Caki2 (cell line): ENCODE results near the gene TBC1D22A. TPM values are rescaled to one million over a fixed set of nuclear protein-coding genes. Genes with fewer than 3 reads are reported as not detected.

Experiments used
- DNase-seq: peaks from one replicate; pipeline ENCODE4 v3.0.0-alpha.2; 2015; ENCODE audit warnings: low read depth
- in situ Hi-C: cut with HindIII; loops from 2 replicates; pipeline ENCODE4 v1.10.0; 2016; ENCODE audit warnings: low sequenced_read_pairs, low pct_unique_long_range_greater_than_20kb, mixed read lengths
- total RNA-seq: library from RNA; depleted of rRNA; stranded (reverse); fragments of >200 nt; shearing (Covaris generic); gene quantifications from 2 replicates; pipeline ENCODE4 v1.2.3, GENCODE V29; 2014; ENCODE audit warnings: low replicate concordance

TBC1D22A gene
- total RNA-seq, 1 experiment from 2014 or later, result 15.0 TPM

DNA sequence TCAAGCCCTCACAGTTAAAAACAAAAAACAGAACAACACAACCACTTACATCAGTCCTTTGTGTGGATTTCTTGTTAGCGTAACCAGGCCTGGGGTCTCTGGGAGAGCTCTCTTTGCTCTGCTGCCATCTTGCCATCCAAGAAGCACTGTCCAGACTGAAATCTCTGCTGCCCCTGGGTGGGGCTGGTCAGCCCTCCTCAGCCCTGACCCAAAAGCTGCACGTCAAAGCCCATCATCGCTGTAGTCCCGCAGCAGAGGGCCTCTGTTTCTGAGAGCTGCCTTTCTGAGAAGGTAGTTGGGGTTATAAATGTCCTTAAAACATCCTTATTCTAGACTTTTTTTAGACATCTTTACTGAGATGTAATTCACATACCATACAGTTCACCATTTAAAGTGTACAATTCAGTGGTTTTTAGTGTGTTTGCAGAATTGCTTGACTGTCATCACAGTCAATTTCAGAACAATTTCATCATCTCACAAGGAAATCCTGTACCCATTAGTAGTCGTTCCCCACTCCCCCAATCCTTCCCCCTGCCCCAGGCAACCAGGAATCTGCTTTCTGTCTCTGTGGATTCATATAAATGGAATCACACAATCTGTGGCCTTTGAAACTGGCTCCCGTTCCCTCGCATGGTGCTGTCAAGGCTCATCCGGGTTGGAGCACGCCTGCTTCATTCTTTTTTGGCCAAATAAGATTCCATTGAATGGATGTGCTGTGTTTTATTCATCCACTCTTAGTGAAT, 94.9 kb downstream of the TBC1D22A start:
- DNase-seq, result no peak
- in situ Hi-C loops, result no loop called here

GRCh38 chr22:46857885-46858143, 95.4 kb downstream of the TBC1D22A start:
- in situ Hi-C loops, result no loop called here
- no peak for DNase-seq

GRCh38 chr22:46858181-46858771, 95.8 kb downstream of the TBC1D22A start:
- no peak for DNase-seq
- in situ Hi-C loops, result no loop called here

- no peak for DNase-seq
- in situ Hi-C loops, result no loop called here
Observed at GRCh38 chr22:46860562-46860961, 98.1 kb downstream of the TBC1D22A start.

- DNase-seq, result no peak
- in situ Hi-C loops, result no loop called here
Observed at GRCh38 chr22:46861468-46862367, 99.3 kb downstream of the TBC1D22A start.

- no peak for DNase-seq
Observed at GRCh38 chr22:46862418-46863324, 100.2 kb downstream of the TBC1D22A start.

GRCh38 chr22:46863794-46864193, 101.3 kb downstream of the TBC1D22A start:
- no peak for DNase-seq
- in situ Hi-C loops, result no loop called here

More at GRCh38 chr22:46862418-46863324, 100.2 kb downstream of the TBC1D22A start:
- in situ Hi-C loops, result no loop called here

GRCh38 chr22:46864314-46865051, 102.0 kb downstream of the TBC1D22A start:
- in situ Hi-C loops, result no loop called here
- no peak for DNase-seq

GRCh38 chr22:46865052-46865434, 102.6 kb downstream of the TBC1D22A start:
- in situ Hi-C loops, result no loop called here
- no peak for DNase-seq

DNA sequence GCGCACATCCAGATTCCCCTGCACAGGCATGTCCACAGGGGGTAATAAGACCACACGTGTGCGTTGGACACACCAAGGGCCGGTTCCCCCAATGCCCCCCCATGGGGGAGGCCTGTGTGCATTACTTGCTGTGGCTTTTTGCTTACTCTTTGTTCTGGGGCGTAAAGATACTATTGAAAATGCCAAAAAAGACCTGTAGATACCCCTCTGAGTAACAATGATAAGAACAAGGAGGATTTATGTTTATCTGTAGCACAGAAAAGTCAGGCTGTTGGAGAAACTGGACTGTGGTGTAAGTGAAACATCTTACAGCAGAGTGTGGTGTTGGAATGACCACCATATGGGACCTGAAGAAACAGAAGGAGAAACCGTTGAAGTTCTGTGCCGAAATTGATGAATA, 103.2 kb downstream of the TBC1D22A start:
- DNase-seq, result no peak
- in situ Hi-C loops, result no loop called here

- DNase-seq, result no peak
- in situ Hi-C loops, result no loop called here
Observed at GRCh38 chr22:46866591-46866990, 104.1 kb downstream of the TBC1D22A start.

DNA sequence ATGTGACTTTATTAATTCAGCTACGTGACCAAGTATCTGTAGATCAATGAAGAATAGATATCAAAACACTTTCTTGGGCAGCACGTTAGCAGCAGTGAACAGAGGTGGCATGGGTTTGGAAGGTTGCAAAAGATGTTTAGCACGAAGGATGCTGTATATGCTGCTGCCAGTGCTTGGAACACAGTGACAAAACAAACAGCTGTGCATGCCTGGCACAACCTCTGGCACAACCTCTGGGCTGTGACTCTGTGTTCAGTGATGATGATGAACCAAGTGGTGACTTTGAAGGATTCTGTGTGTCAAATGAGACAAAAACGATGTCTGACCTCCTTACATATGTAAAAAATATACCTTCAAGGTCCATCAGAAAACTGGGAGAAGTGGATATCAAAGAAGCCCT, 104.7 kb downstream of the TBC1D22A start:
- in situ Hi-C loops, result no loop called here
- DNase-seq, result no peak

- no peak for DNase-seq
- in situ Hi-C loops, result no loop called here
Observed at GRCh38 chr22:46869329-46869728, 106.9 kb downstream of the TBC1D22A start.

DNA sequence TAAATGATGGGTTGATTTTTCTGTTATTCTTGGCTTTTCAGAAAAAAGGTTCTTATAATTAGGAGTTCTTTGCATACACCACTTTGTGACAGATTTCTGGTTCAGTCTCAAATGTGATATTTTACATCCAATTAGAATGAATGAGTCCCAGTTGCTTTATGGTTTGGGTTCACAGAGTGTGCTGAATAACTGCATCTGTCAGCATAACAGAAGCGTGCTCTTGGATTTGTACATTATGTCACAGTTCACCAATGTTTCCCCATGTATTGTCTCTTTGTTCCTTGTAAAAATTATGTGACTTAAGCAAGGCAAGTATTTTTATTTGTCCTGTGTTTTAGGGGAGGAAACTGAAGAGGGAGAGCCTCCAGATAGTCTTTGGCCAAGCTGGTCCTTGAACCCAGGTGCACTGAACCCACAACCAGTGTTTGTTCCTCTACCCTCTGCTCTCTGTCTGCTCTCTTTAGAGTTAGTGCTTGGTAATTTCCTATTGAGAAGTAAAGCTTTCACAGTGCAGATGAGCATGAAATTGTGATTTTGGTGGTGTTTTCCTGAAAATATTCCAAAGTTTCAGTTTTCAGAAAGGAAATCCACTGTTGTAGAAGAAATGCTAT, 107.5 kb downstream of the TBC1D22A start:
- in situ Hi-C loops, result no loop called here

GRCh38 chr22:46871826-46872225, 109.4 kb downstream of the TBC1D22A start:
- DNase-seq, result no peak
- in situ Hi-C loops, result no loop called here

More for the DNA sequence above, 107.5 kb downstream of the TBC1D22A start:
- no peak for DNase-seq

DNA sequence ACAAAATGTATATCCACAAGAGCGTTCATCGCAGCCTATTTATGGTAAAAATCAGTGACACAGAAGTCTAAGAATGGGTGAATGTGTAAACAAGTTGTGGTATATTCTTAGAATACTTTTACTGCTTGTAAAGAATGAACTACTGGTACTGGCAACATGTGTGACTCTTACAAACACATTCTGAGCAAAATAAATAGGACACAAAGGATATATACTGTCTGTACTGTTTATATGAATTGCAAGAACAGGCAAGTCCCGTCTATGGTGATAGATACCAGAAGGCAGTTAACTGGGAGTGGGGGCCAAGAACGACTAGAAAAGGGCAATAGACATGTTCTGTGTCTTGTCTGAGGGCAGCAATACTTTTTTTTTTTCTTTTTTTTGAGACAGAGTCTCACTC, 112.6 kb downstream of the TBC1D22A start:
- DNase-seq, result no peak
- in situ Hi-C loops, result no loop called here

GRCh38 chr22:46876357-46876934, 114.0 kb downstream of the TBC1D22A start:
- no peak for DNase-seq
- in situ Hi-C loops, result no loop called here
